GM10847 (cell line): Measurements from ENCODE around the gene TCTN2.

Experiments
- POLR2A ChIP-seq: IDR thresholded peaks from 2 replicates; pipeline ENCODE4 v1.6.1; 2011; ENCODE audit not compliant: insufficient read length; ENCODE audit errors: extremely low read depth

The TCTN2 gene

GRCh38 chr12:123670882-123671728 lies at the start of gene TCTN2:
Gene TCTN2 (plus strand): TSS chr12:123671113. CDS start chr12:123671241, 128 bp downstream.
- no peak for TF ChIP-seq POLR2A

- no peak for TF ChIP-seq POLR2A
Observed at GRCh38 chr12:123621619-123622530, 49.0 kb upstream of the TCTN2 start.

GRCh38 chr12:123633379-123634141 lies 37.4 kb upstream of the TCTN2 start, which contains the start of the genes EIF2B1 and GTF2H3:
Gene EIF2B1 (minus strand): TSS chr12:123633686. CDS start chr12:123633557, 129 bp downstream.
Gene GTF2H3 (plus strand): TSS chr12:123633829. CDS start chr12:123633860, 31 bp downstream.
- TF ChIP-seq POLR2A = peak; percentile 98

GRCh38 chr12:123634142-123634561 lies 36.8 kb upstream of the TCTN2 start:
- no peak for TF ChIP-seq POLR2A

GRCh38 chr12:123643911-123644310 lies 27.0 kb upstream of the TCTN2 start:
- TF ChIP-seq POLR2A = no peak

- TF ChIP-seq POLR2A = no peak
Observed at GRCh38 chr12:123645380-123645779, 25.5 kb upstream of the TCTN2 start.

GRCh38 chr12:123645878-123646277 lies 25.0 kb upstream of the TCTN2 start:
- no peak for TF ChIP-seq POLR2A

GRCh38 chr12:123648401-123648800 lies 22.5 kb upstream of the TCTN2 start:
- no peak for TF ChIP-seq POLR2A

GRCh38 chr12:123654129-123654701 lies 16.7 kb upstream of the TCTN2 start:
- no peak for TF ChIP-seq POLR2A

GRCh38 chr12:123655420-123655819 lies 15.5 kb upstream of the TCTN2 start:
- no peak for TF ChIP-seq POLR2A

GRCh38 chr12:123656392-123656791 lies 14.5 kb upstream of the TCTN2 start:
- TF ChIP-seq POLR2A = no peak

- TF ChIP-seq POLR2A = no peak
Observed at GRCh38 chr12:123657211-123657610, 13.7 kb upstream of the TCTN2 start.

GRCh38 chr12:123659996-123660727 lies 10.8 kb upstream of the TCTN2 start:
- no peak for TF ChIP-seq POLR2A

GRCh38 chr12:123667771-123668170 lies 3.1 kb upstream of the TCTN2 start:
- no peak for TF ChIP-seq POLR2A
